UCSD-AML1 (cell line): Measurements from ENCODE around the gene STAT5A.
A peak's percentile ranks its signal among the peaks of the same experiment; 100 is the strongest.
"Not testable (repeated sequence)": the region's sequence is repeated elsewhere in the genome, so short reads cannot be mapped to it uniquely, and the experiment has no call there.

Experiments used
- DNase-seq: peaks from one replicate; lab custom pipeline; 2025; ENCODE audit not compliant: unreplicated experiment; lab: John Stamatoyannopoulos, UW

The STAT5A gene

DNA sequence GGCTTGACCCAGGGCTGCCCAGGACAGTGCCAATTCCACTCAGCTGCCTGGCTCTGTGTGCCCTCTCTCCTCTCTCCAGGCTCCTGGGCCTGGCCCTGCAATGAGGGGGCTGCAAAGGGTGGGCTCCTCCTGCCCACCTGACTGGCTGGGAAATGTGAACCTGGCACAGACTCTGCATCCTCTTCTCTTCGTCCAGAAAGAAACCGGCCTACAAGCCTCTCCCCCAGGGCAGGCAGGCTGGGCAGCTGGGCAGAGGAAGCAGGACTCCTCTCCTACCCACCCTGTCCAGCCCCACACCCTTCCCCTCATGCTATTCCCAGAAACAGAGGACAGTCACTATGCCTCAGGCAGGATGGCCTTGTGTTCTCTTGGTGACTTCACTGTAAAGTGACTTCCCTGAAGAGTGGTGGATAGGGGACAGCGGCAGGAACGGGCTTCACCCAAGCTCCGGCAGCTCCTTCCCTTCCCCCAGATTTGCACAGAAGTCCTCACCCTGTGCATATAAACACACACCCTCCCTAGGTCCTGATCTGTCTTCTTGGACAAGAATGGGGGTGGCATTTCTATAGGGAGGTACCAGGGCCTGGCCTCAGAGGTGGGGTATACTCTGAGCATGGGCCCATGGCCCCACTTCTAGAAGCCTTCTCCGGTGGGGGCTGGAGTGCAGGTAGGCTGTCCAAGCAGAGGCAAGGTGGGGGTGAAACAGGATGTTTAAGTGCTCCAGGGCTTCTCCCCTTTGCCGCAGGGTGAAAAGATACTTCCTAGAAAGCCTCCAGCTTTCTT lies 4.9 kb upstream of the STAT5A start:
- no peak for DNase-seq

DNA sequence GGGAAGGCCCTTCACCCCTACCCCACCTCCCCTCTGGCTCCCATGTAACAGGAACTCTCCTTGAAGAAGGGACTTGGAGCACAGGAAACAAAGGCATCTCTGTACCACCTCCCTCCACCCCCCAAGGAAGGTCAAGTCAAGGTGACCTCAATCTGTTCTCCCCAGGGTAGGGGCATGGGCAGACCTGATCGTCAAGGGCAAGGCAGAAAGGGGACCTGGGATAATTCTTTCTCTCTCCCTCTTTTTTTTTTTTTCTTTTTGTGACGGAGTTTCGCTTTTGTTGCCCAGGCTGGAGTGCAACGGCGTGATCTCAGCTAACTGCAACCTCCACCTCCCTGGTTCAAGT lies 4.3 kb upstream of the STAT5A start:
- DNase-seq, result no peak

DNA sequence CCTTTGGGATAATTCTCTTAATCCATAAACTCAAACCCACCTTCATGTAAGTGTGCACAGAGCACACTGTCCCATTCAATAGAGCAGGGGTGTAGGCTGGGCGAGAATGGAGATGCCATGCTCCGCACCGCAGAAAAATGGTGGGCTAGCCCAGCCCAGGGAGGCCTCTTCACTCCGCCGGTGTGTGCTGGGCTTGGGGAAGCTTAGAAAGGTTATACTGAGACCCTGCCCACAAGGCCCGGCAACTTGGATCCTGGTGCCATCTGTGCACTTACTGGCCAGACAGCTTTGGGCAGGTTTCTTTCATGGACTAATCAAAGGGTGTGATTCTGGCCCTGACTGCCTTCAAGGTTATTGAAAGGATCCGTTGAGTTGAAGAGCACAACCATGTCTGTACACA lies 3.7 kb upstream of the STAT5A start:
- DNase-seq, result no peak

DNA sequence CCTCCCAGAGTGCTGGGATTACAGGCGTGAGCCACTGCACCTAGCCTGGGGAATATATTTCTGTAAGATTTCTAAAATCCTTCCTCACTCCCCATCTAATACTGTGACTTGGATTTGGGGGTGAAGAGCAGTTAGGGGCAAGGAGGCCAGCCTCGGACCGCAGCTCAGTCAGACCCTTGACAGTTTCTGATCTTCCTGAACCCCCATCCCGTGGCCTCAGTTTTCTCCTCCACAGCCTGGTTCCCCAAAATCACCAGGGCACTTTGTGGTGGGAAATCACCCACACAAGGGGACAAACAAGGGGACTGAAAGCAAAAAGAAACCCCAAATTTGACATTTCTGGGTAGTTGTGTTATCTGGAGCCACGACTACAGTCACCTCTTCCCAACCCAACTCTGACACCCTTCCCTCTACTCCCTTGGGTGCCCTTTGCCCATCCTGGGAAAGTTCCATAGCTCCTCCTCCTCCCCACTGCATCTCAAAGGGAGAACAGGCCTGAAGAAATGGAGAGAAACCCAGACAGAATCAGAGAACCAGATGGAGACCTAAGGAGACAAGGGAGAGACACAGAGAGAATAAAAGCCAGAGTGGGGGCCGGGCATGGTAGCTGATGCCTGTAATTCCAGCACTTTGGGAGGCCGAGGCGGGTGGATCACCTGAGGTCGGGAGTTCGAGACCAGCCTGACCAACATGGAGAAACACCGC lies 2.8 kb upstream of the STAT5A start:
- no peak for DNase-seq

DNA sequence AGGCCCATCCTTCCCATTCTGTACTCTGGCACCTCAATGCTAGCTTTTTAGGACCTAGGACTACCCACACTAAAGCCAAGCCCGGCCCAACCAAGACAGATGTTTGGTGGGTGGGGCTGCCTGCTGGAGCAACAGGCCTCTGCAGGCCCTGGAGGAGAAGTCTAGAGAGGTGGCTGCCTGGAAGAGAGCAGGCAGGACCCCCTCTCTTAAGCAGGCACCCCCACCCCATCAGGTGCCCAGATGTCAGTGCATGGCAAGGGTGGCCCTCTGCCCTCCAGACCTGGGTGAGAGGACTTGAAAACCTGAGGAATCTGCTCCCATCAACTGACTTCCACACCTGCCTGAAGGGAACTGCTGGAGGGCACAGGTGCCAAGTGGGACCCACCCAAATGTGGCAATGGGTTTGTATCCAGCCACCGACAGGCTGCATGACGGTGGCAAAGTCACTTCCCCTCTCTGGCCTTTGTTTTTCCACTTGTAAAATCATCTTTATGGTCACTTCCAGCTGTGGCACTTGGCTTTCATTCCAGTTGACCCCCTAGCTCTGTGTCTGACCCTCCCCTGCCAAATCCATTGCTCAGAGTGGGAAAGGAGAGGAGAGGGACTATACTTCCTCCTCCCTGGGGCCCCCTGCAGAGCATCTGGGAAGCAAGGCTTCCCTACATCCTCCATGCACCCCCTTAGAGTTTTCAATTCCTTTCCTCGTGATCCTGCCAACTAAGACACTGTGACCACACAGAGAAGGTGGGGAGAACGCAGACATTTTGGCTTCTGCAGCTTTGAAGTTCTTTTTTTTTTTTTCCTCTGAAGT lies 1.7 kb upstream of the STAT5A start:
- no peak for DNase-seq

DNA sequence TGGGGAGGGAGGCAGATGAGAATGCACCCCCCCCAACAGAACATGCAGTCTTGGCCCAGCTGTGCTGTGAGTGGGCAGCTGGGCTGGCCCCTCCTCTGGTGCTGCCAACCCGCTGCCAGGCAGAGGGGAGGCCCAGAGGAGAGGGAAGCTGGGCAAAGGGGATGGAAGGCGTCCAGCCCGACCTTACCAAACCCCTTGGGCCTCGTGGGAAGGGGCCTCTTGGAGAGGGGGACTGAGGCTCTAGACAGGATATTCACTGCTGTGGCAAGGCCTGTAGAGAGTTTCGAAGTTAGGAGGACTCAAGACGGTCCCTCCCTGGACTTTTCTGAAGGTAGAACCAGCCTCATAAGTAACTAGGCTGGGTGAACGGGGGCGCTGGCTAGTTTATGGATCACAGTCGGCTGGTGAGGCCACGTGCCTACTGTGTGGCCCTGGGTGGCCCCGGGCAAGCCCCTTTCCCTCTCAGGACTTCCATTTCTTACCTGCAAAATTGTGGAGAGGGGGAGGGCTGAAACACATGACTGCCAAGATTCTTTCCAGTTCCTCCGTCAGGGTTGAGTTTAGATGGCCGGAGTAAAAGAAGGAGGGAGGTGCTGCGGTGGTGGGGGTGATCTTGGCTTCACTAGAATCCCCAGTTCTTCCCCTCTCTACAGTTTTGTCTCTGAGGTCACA lies 857 bp upstream of the STAT5A start:
- peak; percentile 74 for DNase-seq

DNA sequence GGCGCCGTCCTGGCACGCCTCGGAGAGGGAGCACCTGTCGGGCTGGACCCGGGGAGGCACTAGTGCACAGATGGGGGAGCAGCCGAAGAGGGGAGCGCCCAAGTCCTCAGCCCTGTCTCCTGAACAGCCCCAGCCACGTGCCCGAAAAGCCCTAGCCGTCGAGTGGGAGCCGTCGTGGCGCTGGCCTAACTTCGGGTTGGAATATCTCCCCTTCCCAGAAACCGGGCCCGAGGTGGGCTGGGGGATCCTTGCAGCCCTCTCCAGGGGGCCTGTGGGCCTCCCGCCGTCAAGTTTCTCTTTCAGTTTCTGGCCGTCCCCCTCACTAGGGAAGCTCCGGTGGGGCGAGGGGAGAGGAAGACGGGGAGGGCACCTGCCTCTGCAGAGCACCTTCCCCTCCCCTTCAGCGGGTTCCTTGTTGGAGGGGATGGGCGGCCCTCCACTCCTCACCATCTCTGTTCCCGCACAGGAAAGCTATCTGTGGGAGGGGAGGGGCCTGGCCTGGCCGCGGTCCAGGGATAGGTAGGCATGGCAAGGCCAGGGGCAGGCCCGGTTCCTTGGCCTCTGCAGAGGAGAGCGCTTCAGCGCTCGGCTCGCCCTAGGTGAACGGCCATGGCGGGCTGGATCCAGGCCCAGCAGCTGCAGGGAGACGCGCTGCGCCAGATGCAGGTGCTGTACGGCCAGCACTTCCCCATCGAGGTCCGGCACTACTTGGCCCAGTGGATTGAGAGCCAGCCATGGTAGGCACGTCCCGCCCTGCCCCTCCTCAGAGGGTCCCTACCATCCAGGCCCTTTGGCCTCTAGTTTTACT lies 709 bp downstream of the STAT5A start:
- peak; percentile 74 for DNase-seq

DNA sequence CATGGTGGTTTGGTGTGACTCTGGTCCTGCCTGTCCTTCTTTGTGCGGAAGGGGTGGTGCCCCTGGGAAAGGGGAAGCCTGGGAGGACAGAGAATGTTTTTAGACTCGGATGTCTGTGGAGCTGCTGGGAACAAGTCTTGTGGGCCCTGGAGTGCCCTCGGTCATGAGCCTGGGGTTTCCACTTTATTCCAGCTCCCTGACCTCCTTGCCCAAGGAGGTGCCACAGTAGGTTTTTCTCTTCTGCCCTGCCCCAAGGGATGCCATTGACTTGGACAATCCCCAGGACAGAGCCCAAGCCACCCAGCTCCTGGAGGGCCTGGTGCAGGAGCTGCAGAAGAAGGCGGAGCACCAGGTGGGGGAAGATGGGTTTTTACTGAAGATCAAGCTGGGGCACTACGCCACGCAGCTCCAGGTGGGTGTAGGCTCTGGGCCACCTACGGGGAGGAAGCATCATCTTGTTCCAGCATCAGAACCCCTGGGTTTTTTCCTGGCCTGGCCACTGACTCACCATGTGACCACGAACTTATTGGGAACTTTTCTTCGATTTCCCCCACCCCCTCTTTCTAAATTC lies 1.4 kb downstream of the STAT5A start:
- DNase-seq, result no peak

DNA sequence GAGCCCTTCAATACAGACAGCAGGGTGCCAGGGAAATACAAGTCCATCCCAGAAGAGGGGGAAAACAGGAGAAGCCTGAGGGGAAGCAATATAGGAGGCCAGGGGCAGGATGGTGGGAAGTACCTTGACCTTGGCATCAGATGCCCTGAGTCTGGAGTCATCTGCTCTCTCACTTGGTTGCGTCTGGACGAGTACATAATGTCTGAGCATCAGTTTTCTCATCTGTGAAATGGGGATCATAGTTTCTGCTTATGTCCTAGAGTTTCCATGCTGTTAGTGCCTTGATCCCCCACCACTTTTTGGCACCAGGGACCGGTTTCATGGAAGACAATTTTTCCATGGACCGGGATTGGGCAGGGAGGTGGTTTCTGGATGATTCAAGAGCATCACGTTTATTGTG lies 2.3 kb downstream of the STAT5A start:
- DNase-seq, result no peak

DNA sequence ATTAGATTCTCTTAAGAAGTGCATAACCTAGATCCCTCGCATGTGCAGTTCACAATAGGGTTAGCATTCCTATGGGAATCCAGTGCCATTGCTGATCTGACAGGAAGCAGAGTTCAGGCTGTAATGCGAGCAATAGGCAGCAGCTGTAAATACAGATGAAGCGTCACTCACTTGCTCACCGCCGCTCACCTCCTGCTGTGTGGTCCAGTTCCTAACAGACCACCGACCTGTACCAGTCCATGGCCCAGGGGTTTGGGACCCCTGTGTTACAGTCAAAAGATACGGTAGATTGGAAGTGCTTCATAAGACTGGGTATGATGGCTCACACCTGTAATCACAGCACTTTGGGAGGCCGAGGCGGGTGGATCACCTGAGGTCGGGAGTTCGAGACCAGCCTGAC lies 2.8 kb downstream of the STAT5A start:
- DNase-seq, result no peak

DNA sequence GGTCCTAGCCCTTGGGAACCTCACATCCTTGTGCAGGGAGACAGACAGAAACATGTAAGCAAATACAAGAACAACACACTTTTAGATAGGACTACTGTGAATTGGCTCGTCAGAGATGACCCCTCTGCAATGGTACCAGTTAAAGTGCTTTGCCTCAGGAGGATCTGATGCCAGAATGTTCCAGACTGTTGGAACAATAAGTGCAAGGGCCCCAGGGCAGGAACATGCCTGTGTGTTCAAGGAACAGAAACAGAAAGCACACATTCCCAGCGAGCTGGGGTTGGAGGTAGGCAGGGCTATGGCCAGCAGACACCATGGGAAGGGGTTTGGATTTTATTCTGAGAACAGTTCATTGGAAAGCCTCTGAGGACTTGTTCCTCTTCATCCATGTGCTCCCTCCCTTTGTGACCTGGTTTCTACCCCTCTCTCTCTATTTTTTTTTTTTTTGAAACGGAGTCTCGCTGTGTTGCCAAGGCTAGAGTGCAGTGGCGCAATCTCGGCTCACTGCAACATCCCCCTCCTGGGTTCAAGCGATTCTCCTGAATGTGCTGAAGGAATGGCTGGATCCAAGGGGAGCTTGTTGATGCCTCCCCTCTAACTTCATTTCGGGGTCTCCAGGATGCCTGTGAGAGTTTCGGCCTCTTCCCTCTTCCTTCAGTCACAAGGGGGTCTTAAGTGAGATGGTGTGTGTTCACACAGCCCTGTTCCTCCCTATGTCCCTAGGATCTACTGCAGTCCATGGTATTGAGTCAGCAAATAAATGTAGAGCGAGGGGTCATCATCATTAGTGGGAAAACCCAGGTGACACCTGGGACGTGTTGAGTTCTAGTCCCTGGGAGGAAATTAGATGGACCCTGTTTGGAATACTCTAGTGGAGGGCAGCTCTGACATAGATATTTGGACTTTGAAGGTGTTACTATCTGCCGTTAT lies 6.4 kb downstream of the STAT5A start:
- DNase-seq, result no peak

DNA sequence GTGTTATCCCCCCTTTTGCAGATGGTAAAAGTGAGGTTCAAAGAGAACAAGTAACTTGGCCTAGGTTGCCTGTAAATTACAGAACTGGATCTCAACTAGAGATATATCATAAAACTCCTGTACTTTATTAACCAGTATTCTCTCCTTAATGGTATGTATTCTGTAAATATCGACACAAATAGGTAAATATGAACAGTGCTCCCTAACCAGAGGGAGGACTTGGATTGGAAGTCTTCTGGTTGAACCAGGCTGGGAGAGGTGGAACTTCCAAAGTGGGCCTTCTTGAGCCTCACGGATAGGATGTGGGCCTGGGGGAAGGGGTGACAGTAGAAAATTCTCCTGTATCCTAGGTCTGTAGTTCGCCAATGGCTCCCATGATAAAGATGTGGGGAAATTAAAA lies 7.7 kb downstream of the STAT5A start:
- no peak for DNase-seq

DNA sequence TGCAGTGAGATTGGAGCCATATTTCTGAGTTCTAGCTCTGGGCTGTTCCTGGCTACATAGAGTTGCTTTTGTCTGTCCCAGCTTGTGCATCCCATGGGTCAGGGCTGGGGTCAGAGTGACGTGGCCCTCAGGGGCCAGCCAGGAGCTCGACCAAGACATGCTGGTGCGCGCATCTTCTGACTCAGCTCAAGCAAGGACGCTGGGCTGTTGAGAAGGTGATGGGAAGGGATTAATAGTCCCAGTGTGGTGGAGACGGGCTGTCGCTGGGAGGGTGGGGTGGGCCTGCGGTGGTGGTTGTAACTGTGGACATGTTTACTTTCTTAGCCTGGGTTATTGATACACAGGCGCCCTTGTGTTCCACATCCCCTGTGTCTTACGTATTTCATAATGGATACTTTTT lies 9.5 kb downstream of the STAT5A start:
- not testable (repeated sequence) for DNase-seq

DNA sequence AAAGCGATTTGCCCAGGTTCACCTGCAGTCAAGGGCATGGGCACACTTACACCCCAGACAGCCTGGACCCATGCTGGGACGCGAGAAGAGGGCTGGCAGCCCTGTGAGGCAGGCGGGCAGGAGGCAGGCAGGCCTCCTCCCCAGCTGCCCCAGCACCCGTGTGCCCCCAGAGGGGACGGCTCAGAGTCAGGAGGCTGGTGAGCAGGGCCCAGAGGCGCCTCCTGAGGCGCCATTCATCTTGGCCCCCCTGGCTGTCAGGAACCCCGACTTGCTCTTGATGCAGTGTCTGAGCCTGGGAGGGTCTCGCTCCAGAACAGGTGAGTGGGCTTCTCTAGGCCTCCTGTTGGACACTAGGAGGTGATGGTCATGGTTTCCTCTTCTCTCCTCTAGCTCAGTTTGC lies 11.1 kb downstream of the STAT5A start:
- not testable (repeated sequence) for DNase-seq

DNA sequence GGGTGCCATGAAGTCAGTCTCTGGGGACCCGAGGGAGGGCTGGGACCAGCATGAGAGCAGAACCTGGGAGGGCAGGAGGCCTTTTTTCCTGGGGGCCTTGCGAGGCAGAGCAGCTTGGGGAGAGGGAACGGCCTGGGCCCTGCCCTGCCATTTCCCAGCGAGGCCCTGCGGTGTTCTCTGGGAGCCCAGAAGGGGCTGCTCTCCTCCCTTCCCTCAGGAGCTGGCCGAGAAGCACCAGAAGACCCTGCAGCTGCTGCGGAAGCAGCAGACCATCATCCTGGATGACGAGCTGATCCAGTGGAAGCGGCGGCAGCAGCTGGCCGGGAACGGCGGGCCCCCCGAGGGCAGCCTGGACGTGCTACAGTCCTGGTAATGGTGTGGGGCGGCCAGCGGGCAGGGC lies 11.6 kb downstream of the STAT5A start:
- DNase-seq, result not testable (repeated sequence)

DNA sequence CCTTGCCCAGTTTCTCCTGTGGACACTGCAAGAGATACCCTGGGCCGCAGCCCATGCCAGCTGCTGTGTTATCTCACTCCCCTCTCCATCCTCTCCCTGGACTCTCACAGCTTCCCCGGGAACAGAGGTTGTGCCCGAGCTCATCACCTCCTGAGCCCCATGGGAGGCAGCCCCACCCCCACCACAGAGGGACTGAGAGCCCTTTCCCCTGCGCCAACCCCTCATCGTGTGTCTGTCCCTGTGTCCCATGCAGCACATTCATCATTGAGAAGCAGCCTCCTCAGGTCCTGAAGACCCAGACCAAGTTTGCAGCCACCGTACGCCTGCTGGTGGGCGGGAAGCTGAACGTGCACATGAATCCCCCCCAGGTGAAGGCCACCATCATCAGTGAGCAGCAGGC lies 12.7 kb downstream of the STAT5A start:
- no peak for DNase-seq

DNA sequence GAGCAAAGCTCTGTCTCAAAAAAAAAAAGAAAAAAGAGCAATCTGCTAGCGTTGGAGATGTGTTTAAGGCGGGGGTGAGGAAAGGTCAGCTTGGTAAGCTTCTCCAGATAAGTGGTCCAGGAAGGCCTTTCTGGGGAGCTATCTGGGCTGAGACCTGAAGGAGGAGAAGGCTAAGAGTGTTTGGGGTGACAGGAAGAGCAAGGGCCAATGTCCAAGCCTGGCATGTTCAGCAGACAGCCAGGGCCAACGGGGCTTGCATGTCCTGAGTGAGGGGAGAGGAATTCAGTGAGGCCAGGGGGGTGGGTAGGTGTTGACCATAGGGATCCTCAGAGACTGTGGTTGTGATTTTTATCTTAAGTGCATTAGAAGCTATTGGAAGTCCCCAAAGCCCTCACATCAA lies 15.4 kb downstream of the STAT5A start:
- DNase-seq, result no peak

DNA sequence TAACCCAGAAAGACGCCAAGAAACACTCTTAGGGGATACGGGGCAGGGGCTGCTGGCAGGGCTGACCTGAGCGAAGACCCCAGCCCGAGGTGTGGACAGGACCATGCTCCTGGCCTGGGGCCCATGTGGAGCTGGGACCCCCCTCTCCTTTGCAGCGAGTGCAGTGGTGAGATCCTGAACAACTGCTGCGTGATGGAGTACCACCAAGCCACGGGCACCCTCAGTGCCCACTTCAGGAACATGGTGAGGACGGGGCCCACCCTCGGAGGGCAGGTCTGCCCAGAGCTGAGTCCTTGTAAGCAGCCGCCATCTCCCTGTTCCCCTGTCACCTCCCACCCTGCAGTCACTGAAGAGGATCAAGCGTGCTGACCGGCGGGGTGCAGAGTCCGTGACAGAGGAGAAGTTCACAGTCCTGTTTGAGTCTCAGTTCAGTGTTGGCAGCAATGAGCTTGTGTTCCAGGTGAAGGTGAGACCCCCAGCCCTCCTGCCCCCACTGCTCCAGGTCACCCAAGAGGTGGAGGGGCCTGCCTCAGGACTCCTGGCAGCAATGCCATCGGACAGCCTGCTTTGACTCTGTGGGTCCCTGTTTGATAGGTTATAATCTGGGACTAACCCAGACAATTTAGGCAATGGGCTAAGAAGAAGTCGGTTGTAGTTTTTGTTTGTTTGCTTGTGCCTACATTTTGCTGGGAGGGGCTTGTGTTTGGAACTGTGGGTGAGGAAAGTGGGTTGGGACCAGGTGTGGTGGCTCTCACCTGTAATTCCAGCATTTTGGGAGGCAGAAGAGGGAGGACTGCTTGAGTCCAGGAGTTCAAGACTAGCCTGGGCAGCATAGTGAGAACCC lies 16.1 kb downstream of the STAT5A start:
- no peak for DNase-seq
